Chondrocyte (in vitro differentiated cells): Measurements from ENCODE around the gene C1GALT1C1L. TPM values are rescaled to one million over a fixed set of nuclear protein-coding genes. Genes with fewer than 3 reads are reported as not detected.
A peak's percentile ranks its signal among the peaks of the same experiment; 100 is the strongest.

Source experiments
- DNase-seq: peaks from one replicate; pipeline ENCODE4 v3.0.0; 2021; ENCODE audit warnings: mixed read lengths, low spot score
- H3K27ac Mint-ChIP-seq: one replicate; pipeline ENCODE4 v1.8.0; 2021; ENCODE audit warnings: mild to moderate bottlenecking, moderate library complexity, mixed read lengths; ENCODE audit not compliant: unreplicated experiment
- H3K27me3 Mint-ChIP-seq: 2 replicates; pipeline ENCODE4 v1.8.0; 2021; ENCODE audit warnings: low read depth, mixed read lengths
- H3K36me3 Mint-ChIP-seq: 2 replicates; pipeline ENCODE4 v1.8.0; 2021; ENCODE audit warnings: low read depth, mixed read lengths
- H3K4me1 Mint-ChIP-seq: 2 replicates; pipeline ENCODE4 v1.8.0; 2021; ENCODE audit warnings: low read depth, mild to moderate bottlenecking, mixed read lengths
- H3K4me3 Mint-ChIP-seq: one replicate; pipeline ENCODE4 v1.8.0; 2021; ENCODE audit warnings: mild to moderate bottlenecking, moderate library complexity, mixed read lengths; ENCODE audit not compliant: unreplicated experiment
- H3K9me3 Mint-ChIP-seq: 2 replicates; pipeline ENCODE4 v1.8.0; 2021; ENCODE audit warnings: low read depth, mixed read lengths
- long read RNA-seq: library from polyadenylated mRNA; stranded (forward); transcript quantifications from one replicate; pipeline ENCODE4 v2.0.0, GENCODE V29; 2021
- total RNA-seq: library from RNA; stranded (reverse); gene quantifications from 3 replicates; pipeline ENCODE4 v1.2.1, GENCODE V29; 2021
- TF ChIP-seq, protein P1 (sequence below): fragments of 200-600 bp; sonication (generic); IDR thresholded peaks from 2 replicates; pipeline ENCODE4 v1.5.0; 2021; ENCODE audit warnings: antibody characterized with exemption, mild to moderate bottlenecking, moderate library complexity

C1GALT1C1L gene
- not detected in 3 replicates for total RNA-seq
- long read RNA-seq = 0 reads

GRCh38 chr2:43676322-43677050 lies at the start of gene C1GALT1C1L:
TSS of gene C1GALT1C1L (minus strand) at chr2:43676429. CDS start at chr2:43676322, 107 bp downstream.
- DNase-seq = no peak
- Mint-ChIP-seq H3K9me3 (peaks cover 10% of the 10 kb centered on the region), H3K4me1 (no peaks in the 10 kb centered on the region), H3K4me3 (peak within 1 kb of the TSS; percentile 41), H3K27me3 (no peaks in the 10 kb centered on the region), H3K36me3 (peaks cover 10% of the 10 kb centered on the region), H3K27ac (no peak within 1 kb of the TSS)
- TF ChIP-seq, protein P1, sequence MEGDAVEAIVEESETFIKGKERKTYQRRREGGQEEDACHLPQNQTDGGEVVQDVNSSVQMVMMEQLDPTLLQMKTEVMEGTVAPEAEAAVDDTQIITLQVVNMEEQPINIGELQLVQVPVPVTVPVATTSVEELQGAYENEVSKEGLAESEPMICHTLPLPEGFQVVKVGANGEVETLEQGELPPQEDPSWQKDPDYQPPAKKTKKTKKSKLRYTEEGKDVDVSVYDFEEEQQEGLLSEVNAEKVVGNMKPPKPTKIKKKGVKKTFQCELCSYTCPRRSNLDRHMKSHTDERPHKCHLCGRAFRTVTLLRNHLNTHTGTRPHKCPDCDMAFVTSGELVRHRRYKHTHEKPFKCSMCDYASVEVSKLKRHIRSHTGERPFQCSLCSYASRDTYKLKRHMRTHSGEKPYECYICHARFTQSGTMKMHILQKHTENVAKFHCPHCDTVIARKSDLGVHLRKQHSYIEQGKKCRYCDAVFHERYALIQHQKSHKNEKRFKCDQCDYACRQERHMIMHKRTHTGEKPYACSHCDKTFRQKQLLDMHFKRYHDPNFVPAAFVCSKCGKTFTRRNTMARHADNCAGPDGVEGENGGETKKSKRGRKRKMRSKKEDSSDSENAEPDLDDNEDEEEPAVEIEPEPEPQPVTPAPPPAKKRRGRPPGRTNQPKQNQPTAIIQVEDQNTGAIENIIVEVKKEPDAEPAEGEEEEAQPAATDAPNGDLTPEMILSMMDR = no peak

DNA sequence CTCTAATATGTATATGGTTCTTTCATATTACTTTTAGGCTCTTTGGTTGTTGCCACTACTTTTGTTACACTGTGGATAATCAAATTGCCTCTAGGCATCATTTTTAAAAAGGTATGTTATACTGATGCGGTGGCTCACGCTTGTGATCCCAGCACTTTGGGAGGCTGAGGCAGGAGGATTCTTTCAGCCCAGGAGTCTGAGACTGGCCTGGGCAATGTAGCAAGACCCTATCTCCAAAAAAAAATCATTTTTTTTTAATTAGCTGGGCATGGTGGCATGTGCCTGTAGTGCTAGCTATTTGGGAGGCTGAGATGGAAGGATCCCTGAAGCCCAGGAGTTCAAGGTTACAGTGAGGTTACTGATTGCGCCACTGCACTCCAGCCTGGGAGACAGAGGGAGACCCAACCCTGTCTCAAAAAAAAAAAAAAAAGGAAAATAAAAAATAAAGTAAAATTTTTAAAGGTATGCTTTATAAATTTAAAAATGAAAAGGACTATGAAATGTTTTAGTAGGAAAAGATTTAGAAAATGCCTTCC lies 49.5 kb upstream of the C1GALT1C1L start:
- DNase-seq = no peak
- TF ChIP-seq, protein P1 = no peak
- H3K4me3 Mint-ChIP-seq = no peak overlapping the region
- H3K9me3 Mint-ChIP-seq = no peaks in the 10 kb centered on the region
- no peak overlapping the region for H3K27ac Mint-ChIP-seq
- no peaks in the 10 kb centered on the region for H3K27me3 Mint-ChIP-seq
- H3K4me1 Mint-ChIP-seq = peaks cover 22% of the 10 kb centered on the region
- H3K36me3 Mint-ChIP-seq = peaks cover 2% of the 10 kb centered on the region

DNA sequence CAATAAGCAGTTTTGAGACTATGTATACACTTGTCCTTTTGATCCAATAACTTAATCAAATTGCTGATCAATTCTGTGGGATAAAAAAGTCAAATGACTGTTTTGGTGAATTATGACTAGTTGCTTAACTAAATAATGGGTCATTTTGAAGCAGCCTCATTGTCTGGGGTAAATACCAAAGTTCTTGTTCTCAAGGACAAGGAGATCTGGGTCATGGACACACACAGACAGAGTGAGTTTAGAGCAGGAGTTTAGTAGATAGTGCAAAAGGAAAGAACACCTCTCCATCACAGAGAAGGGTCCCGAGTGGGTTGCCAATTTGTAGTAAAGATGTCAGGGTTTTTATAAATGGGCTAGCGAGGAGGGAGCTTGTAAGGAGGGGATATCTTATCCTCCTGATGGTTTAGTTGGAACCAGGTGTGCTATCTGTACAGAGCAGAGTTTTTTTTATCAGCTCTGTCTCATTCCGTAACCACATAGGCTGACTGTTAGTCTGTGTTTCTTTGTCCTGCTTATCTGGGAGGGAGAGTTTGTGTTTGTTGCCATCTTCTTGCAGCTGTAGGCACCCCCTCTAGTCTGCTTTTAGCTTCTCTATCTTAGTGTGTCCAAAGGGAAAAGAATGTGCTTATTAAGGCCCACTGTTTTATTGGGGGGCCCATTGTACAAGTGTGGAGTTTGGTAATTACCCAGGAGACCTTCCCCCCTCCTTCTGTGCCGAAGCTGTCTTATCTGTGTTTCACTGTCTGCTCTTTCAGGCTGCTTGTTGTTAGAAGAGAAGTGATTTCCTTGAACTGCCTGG lies 48.7 kb upstream of the C1GALT1C1L start:
- peaks cover 16% of the 10 kb centered on the region for H3K4me1 Mint-ChIP-seq
- H3K27ac Mint-ChIP-seq = peak overlapping the region; percentile 15
- no peaks in the 10 kb centered on the region for H3K27me3 Mint-ChIP-seq
- H3K9me3 Mint-ChIP-seq = no peaks in the 10 kb centered on the region
- TF ChIP-seq, protein P1 = no peak
- H3K4me3 Mint-ChIP-seq = no peak overlapping the region
- DNase-seq = no peak
- peaks cover 2% of the 10 kb centered on the region for H3K36me3 Mint-ChIP-seq

GRCh38 chr2:43718530-43719124 lies 42.4 kb upstream of the C1GALT1C1L start:
- peaks cover 3% of the 10 kb centered on the region for H3K4me1 Mint-ChIP-seq
- no peak for DNase-seq
- TF ChIP-seq, protein P1 = no peak

DNA sequence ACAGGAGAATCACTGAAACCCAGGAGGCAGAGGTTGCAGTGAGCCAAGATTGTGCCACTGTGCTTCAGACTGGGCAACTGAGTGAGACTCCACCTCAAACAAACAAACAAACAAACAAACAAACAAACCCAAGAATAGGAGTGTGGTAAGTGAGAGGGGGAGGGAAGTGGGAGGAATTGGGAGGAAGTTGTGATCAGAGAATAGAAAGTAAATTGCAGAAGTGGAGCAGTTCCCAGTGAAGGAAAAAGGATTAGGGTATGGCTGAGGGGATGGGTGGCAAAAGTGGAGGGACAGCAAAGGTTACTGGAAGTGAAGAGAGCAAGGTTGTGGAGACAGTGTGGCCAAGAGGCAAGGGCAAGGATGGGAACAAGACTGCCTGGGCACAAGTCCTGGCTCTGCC lies 41.1 kb upstream of the C1GALT1C1L start:
- Mint-ChIP-seq H3K9me3 (no peaks in the 10 kb centered on the region), H3K27ac (no peak overlapping the region), H3K4me1 (peaks cover 3% of the 10 kb centered on the region), H3K27me3 (no peaks in the 10 kb centered on the region), H3K4me3 (no peak overlapping the region), H3K36me3 (peaks cover 2% of the 10 kb centered on the region)
- no peak for DNase-seq
- TF ChIP-seq, protein P1 = no peak

More at GRCh38 chr2:43718530-43719124, 42.4 kb upstream of the C1GALT1C1L start:
- Mint-ChIP-seq H3K4me3 (no peak overlapping the region), H3K9me3 (no peaks in the 10 kb centered on the region), H3K27ac (no peak overlapping the region), H3K36me3 (peaks cover 2% of the 10 kb centered on the region), H3K27me3 (no peaks in the 10 kb centered on the region)
